ENCODE data around the gene ROGDI.

DNA sequence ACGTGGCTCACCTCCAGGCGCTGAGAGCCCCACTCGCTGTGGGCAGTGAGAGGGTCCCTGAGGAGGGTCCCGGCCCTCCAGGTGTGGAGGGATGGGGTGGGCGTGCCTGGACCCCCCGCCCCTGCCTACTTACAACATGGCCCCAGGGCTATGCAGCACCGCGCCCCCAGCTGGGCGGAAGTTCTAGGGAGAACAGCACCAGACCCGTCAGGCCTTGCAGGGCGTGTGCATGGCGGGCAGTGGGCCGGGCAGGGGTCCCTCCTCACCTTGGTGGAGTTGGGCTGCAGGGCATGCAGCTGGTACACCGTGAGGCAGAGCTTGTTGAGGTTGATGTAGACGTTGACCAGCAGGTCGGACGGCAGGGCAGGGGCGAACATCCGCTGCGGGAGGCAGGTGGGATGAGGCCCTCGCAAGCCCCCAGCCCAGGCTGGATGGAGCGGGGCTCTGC, 4.6 kb downstream of the ROGDI start:
- no peak for TF ChIP-seq EZH2 (IDR thresholded peaks at IDR 0.05; ENCODE audit: borderline replicate concordance)
- no peak for TF ChIP-seq CTCF (IDR thresholded peaks at IDR 0.05; ENCODE audit: poor library complexity)

Measured in hepatocyte (in vitro differentiated cells).